ENCODE results near the gene LRCH1. TPM values are rescaled to one million over a fixed set of nuclear protein-coding genes. Genes with fewer than 3 reads are reported as not detected.

LRCH1 gene
- total and polyA plus RNA-seq, 2 of the 13 experiments (the other 11 are each of a cell fraction or from before 2014, with no cell fraction given): 4.1 to 12.6 TPM

DNA sequence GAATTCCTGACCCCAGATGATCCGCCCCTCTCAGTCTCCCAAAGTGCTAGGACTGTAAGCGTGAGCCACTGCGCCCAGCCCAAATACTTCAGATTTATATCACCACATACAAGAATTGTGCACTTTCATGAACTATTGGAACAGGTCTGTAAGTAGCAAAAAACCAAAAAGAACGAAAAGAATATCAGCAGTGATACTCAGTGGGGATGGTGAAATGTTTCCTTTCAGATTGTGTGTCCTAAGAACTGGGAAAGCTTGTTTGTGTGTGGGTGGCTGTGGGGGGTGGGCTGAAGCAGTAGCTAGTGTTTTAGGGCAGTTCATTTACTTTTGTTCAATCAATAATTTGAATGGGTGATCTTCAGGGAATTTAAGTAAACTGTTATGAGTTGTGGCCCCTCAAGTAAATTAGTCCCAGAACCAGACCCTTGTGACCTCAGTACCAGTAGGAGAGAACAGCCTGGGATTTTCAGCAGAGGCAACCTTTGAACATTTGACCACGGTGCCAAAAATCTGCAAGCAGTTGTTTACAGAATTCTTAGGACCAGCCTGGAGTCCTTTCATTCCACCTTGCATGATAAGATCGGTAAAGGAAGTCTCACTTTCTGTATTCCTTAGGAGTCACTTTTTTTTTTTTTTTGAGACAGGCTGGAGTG is 106.6 kb downstream of the LRCH1 start (continued):
- TF ChIP-seq, protein P1, sequence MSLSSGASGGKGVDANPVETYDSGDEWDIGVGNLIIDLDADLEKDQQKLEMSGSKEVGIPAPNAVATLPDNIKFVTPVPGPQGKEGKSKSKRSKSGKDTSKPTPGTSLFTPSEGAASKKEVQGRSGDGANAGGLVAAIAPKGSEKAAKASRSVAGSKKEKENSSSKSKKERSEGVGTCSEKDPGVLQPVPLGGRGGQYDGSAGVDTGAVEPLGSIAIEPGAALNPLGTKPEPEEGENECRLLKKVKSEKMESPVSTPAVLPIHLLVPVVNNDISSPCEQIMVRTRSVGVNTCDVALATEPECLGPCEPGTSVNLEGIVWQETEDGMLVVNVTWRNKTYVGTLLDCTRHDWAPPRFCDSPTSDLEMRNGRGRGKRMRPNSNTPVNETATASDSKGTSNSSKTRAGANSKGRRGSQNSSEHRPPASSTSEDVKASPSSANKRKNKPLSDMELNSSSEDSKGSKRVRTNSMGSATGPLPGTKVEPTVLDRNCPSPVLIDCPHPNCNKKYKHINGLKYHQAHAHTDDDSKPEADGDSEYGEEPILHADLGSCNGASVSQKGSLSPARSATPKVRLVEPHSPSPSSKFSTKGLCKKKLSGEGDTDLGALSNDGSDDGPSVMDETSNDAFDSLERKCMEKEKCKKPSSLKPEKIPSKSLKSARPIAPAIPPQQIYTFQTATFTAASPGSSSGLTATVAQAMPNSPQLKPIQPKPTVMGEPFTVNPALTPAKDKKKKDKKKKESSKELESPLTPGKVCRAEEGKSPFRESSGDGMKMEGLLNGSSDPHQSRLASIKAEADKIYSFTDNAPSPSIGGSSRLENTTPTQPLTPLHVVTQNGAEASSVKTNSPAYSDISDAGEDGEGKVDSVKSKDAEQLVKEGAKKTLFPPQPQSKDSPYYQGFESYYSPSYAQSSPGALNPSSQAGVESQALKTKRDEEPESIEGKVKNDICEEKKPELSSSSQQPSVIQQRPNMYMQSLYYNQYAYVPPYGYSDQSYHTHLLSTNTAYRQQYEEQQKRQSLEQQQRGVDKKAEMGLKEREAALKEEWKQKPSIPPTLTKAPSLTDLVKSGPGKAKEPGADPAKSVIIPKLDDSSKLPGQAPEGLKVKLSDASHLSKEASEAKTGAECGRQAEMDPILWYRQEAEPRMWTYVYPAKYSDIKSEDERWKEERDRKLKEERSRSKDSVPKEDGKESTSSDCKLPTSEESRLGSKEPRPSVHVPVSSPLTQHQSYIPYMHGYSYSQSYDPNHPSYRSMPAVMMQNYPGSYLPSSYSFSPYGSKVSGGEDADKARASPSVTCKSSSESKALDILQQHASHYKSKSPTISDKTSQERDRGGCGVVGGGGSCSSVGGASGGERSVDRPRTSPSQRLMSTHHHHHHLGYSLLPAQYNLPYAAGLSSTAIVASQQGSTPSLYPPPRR (CRISPR knock-in tag; IDR thresholded peaks at IDR 0.05; ENCODE audit: borderline replicate concordance): peak; percentile 60; the same call in 1 of the 2 replicates
- TF ChIP-seq ISL2 (CRISPR knock-in tag; IDR thresholded peaks at IDR 0.05): peak; percentile 19; the same call in 1 of the 2 replicates
- no peak for TF ChIP-seq PHB2 (IDR thresholded peaks at IDR 0.05; ENCODE audit: partially characterized antibody)
- TF ChIP-seq E2F5 (CRISPR knock-in tag; conservative IDR thresholded peaks at IDR 0.05): no peak
- peak; percentile 32; the same call in 1 of the 2 replicates for TF ChIP-seq HDAC2 (CRISPR knock-in tag; IDR thresholded peaks at IDR 0.05)
- 0 out of 2 replicates have a peak, but pooled peaks have one; percentile 19 for TF ChIP-seq RARA (CRISPR knock-in tag; IDR thresholded peaks at IDR 0.05)
- TF ChIP-seq NR3C1 (CRISPR knock-in tag; IDR thresholded peaks at IDR 0.05): no peak
- TF ChIP-seq PITX1 (CRISPR knock-in tag; IDR thresholded peaks at IDR 0.05): peak; percentile 52; the same call in 1 of the 2 replicates
- TF ChIP-seq TERF1 (CRISPR knock-in tag; IDR thresholded peaks at IDR 0.05): no peak
- TF ChIP-seq PAXIP1 (CRISPR knock-in tag; conservative IDR thresholded peaks at IDR 0.05): peak; percentile 74
- no peak for TF ChIP-seq PPARG (CRISPR knock-in tag; conservative IDR thresholded peaks at IDR 0.05)
- TF ChIP-seq, protein P2, sequence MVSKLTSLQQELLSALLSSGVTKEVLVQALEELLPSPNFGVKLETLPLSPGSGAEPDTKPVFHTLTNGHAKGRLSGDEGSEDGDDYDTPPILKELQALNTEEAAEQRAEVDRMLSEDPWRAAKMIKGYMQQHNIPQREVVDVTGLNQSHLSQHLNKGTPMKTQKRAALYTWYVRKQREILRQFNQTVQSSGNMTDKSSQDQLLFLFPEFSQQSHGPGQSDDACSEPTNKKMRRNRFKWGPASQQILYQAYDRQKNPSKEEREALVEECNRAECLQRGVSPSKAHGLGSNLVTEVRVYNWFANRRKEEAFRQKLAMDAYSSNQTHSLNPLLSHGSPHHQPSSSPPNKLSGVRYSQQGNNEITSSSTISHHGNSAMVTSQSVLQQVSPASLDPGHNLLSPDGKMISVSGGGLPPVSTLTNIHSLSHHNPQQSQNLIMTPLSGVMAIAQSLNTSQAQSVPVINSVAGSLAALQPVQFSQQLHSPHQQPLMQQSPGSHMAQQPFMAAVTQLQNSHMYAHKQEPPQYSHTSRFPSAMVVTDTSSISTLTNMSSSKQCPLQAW (CRISPR knock-in tag; IDR thresholded peaks at IDR 0.05): 0 out of 2 replicates have a peak, but pooled peaks have one; percentile 47
- TF ChIP-seq ARNTL (CRISPR knock-in tag; IDR thresholded peaks at IDR 0.05): 0 out of 2 replicates have a peak, but pooled peaks have one; percentile 33
- TF ChIP-seq PHF21A (CRISPR knock-in tag; IDR thresholded peaks at IDR 0.05): peak; percentile 38; the same call in 1 of the 2 replicates
- no peak for TF ChIP-seq SYNCRIP (IDR thresholded peaks at IDR 0.05; ENCODE audit: insufficient read depth, low read depth, low read length)

All from HepG2 (cell line).